Activated CD8-positive, alpha-beta T cell treated with anti-CD3 and anti-CD28 coated beads for 36 hours (primary cell): ENCODE results near the gene GNG7. TPM values are rescaled to one million over a fixed set of nuclear protein-coding genes. Genes with fewer than 3 reads are reported as not detected.
"Not testable (repeated sequence)": the region's sequence is repeated elsewhere in the genome, so short reads cannot be mapped to it uniquely, and the experiment has no call there.

Experiments
- ATAC-seq: fragments of 200-7000 bp; cut with Tn5 transposase; one replicate; pipeline ENCODE4 v1.10.0; 2021; ENCODE audit warnings: mild to moderate bottlenecking, moderate library complexity
- CTCF ChIA-PET: fragments of 350-600 bp; sonication (Branson Sonifier 250); formaldehyde crosslinking; loops from one replicate; lab custom pipeline; 2021; ENCODE audit warnings: antibody characterized with exemption; lab: Charles Lee
- POLR2A ChIA-PET: fragments of 350-600 bp; sonication (Branson Sonifier 250); formaldehyde crosslinking; loops from one replicate; lab custom pipeline; 2021; ENCODE audit warnings: antibody characterized with exemption; lab: Charles Lee
- DNase-seq: peaks from one replicate; pipeline ENCODE4 v3.0.0-alpha.2; 2020
- H3K27ac Mint-ChIP-seq: one replicate; pipeline ENCODE4 v1.8.0; 2021; ENCODE audit warnings: mild to moderate bottlenecking, mixed read lengths
- H3K27me3 Mint-ChIP-seq: one replicate; pipeline ENCODE4 v1.8.0; 2021; ENCODE audit warnings: mixed read lengths
- H3K36me3 Mint-ChIP-seq: one replicate; pipeline ENCODE4 v1.8.0; 2021; ENCODE audit warnings: low read depth, mixed read lengths
- H3K4me1 Mint-ChIP-seq: one replicate; pipeline ENCODE4 v1.8.0; 2021; ENCODE audit warnings: low read depth, mixed read lengths
- H3K4me3 Mint-ChIP-seq: one replicate; pipeline ENCODE4 v1.8.0; 2021; ENCODE audit warnings: mild to moderate bottlenecking, moderate library complexity, mixed read lengths
- H3K9me3 Mint-ChIP-seq: one replicate; pipeline ENCODE4 v1.8.0; 2021; ENCODE audit warnings: mixed read lengths
- CTCF ChIP-seq: fragments of 200-600 bp; IDR thresholded peaks from one replicate; pipeline ENCODE4 v1.8.0; 2022; ENCODE audit warnings: antibody characterized with exemption, mild to moderate bottlenecking
- intact Hi-C: fragments of 100-400 bp; cut with micrococcal nuclease; formaldehyde crosslinking; loops from one replicate; pipeline ENCODE4 v1.10.0; 2022
- total RNA-seq, 2 experiments: library from RNA; stranded (reverse); gene quantifications; one replicate each; pipeline ENCODE4 v1.2.3, GENCODE V29; 2021

The GNG7 gene
- total RNA-seq, 2 experiments from 2014 or later: 0.27 to 0.32 TPM

- no peak overlapping the region for H3K27ac Mint-ChIP-seq
- peaks cover under 1% of the 10 kb centered on the region for H3K4me1 Mint-ChIP-seq
- H3K9me3 Mint-ChIP-seq: peaks cover 10% of the 10 kb centered on the region
- DNase-seq (no peak), ATAC-seq (no peak)
- intact Hi-C loops: no loop called here
- CTCF ChIA-PET: interaction anchor here (0.9 kb wide), 1 partner anchor 66 kb away, joined by 4 read pairs; no protein-coding TSS in a partner anchor
- H3K27me3 Mint-ChIP-seq: peaks cover 3% of the 10 kb centered on the region
- no peak overlapping the region for H3K4me3 Mint-ChIP-seq
- TF ChIP-seq CTCF: no peak
- POLR2A ChIA-PET: no interaction called here
- no peaks in the 10 kb centered on the region for H3K36me3 Mint-ChIP-seq
Observed at GRCh38 chr19:2714531-2715269, 12.2 kb upstream of the GNG7 start.

GRCh38 chr19:2714102-2714501, 11.6 kb upstream of the GNG7 start:
- H3K27me3 Mint-ChIP-seq, POLR2A ChIA-PET, H3K4me3 Mint-ChIP-seq, H3K36me3 Mint-ChIP-seq, CTCF ChIA-PET, ATAC-seq, DNase-seq, H3K4me1 Mint-ChIP-seq, intact Hi-C loops, H3K9me3 Mint-ChIP-seq, H3K27ac Mint-ChIP-seq: not testable (repeated sequence)

GRCh38 chr19:2713170-2713569, 10.7 kb upstream of the GNG7 start:
- intact Hi-C loops, ATAC-seq, H3K4me3 Mint-ChIP-seq, H3K4me1 Mint-ChIP-seq, H3K27me3 Mint-ChIP-seq, DNase-seq, H3K9me3 Mint-ChIP-seq, H3K27ac Mint-ChIP-seq, CTCF ChIA-PET, H3K36me3 Mint-ChIP-seq, POLR2A ChIA-PET: not testable (repeated sequence)

- no peak for DNase-seq
- CTCF ChIA-PET: no interaction called here
- H3K9me3 Mint-ChIP-seq: peaks cover 10% of the 10 kb centered on the region
Observed at GRCh38 chr19:2711875-2712205, 9.3 kb upstream of the GNG7 start.

GRCh38 chr19:2711172-2711874, 8.8 kb upstream of the GNG7 start:
- Mint-ChIP-seq H3K36me3 (no peaks in the 10 kb centered on the region), H3K9me3 (peaks cover 10% of the 10 kb centered on the region), H3K4me3 (no peak overlapping the region), H3K27me3 (no peaks in the 10 kb centered on the region), H3K27ac (no peak overlapping the region), H3K4me1 (no peaks in the 10 kb centered on the region)
- ChIA-PET CTCF (interaction anchor here (1.3 kb wide), 1 partner anchor 63 kb away, joined by 3 read pairs; no protein-coding TSS in a partner anchor), POLR2A (interaction anchor here (1.2 kb wide), 1 partner anchor 29 kb away, joined by 3 read pairs; the partner anchor contains the start of gene SLC39A3)
- no peak for TF ChIP-seq CTCF
- ATAC-seq (no peak), DNase-seq (no peak)
- intact Hi-C loops: no loop called here

More at GRCh38 chr19:2711875-2712205, 9.3 kb upstream of the GNG7 start:
- no peaks in the 10 kb centered on the region for H3K4me1 Mint-ChIP-seq
- H3K4me3 Mint-ChIP-seq: no peak overlapping the region
- intact Hi-C loops: no loop called here
- no peak for TF ChIP-seq CTCF
- H3K36me3 Mint-ChIP-seq: no peaks in the 10 kb centered on the region
- ATAC-seq: no peak
- no peak overlapping the region for H3K27ac Mint-ChIP-seq
- POLR2A ChIA-PET: no interaction called here
- H3K27me3 Mint-ChIP-seq: no peaks in the 10 kb centered on the region

- Mint-ChIP-seq H3K27me3 (no peaks in the 10 kb centered on the region), H3K4me3 (no peak overlapping the region), H3K4me1 (peaks cover 3% of the 10 kb centered on the region), H3K9me3 (no peaks in the 10 kb centered on the region), H3K36me3 (no peaks in the 10 kb centered on the region), H3K27ac (no peak overlapping the region)
- no peak for ATAC-seq
- DNase-seq: no peak
- intact Hi-C loops: no loop called here
- ChIA-PET POLR2A (no interaction called here), CTCF (no interaction called here)
- no peak for TF ChIP-seq CTCF
Observed at GRCh38 chr19:2706251-2706650, 3.8 kb upstream of the GNG7 start.
